AG10803 (cell line): Measurements from ENCODE around the gene FOXN1.

ENCODE experiments used
- DNase-seq: peaks from one replicate; pipeline ENCODE4 v3.0.0; 2010; ENCODE audit warnings: low read depth
- H3K4me3 ChIP-seq: 2 replicates; pipeline ENCODE4 v1.5.1; 2011; ENCODE audit warnings: mild to moderate bottlenecking, low read length, control low read depth
- CTCF ChIP-seq: conservative IDR thresholded peaks from 2 replicates; pipeline ENCODE4 v1.5.1; 2011; ENCODE audit warnings: mild to moderate bottlenecking, low read length, control low read depth, inconsistent platforms

FOXN1 gene

GRCh38 chr17:28473542-28473941, 32.6 kb upstream of the FOXN1 start, which contains the start of gene SLC13A2:
Gene SLC13A2, plus strand, starts transcription at chr17:28473644. Its CDS starts 69 bp downstream, at chr17:28473713.
- TF ChIP-seq CTCF = no peak
- DNase-seq = no peak
- H3K4me3 ChIP-seq = no peak within 1 kb of the TSS

GRCh38 chr17:28474111-28474531, 32.0 kb upstream of the FOXN1 start:
- no peak overlapping the region for H3K4me3 ChIP-seq
- TF ChIP-seq CTCF = no peak
- no peak for DNase-seq

GRCh38 chr17:28475151-28475900, 30.8 kb upstream of the FOXN1 start:
- no peak for DNase-seq
- no peak overlapping the region for H3K4me3 ChIP-seq
- no peak for TF ChIP-seq CTCF

DNA sequence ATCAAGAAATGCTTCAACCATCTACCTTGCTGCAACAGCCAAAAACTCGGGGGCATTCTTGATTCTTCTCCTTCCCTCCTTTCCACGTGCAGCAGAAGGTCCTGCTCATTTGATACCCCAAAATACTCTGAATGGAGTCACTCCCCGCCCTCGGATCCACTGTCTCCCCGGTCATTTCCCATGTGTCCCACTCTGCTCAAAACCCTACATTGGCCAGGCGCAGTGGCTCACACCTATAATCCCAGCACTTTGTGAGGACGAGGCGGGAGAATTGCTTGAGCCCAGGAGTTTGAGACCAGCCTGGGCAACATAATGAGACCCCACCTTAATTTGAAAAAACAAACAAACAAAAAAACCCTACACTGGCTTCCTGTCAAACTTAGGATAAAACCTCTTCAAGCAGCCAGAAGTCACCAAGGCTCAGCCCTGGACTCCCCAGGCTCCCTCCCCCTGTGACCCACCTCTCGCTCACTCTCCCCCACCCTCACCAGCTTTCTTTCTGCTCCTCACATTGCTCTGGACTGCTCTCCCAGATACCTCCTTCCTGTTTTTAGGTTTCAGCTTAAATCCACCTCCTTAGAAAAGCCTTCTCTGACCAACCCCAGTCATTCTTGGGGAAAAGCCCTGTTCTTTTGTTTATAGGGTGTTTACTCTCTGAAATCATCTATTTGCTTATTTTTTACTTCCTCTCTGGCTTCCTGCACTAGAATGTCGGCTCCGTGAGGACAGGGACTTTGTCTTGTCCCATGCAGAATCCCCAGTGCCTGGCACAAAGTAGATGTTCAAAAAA, 29.9 kb upstream of the FOXN1 start:
- no peak overlapping the region for H3K4me3 ChIP-seq
- TF ChIP-seq CTCF = no peak
- no peak for DNase-seq

DNA sequence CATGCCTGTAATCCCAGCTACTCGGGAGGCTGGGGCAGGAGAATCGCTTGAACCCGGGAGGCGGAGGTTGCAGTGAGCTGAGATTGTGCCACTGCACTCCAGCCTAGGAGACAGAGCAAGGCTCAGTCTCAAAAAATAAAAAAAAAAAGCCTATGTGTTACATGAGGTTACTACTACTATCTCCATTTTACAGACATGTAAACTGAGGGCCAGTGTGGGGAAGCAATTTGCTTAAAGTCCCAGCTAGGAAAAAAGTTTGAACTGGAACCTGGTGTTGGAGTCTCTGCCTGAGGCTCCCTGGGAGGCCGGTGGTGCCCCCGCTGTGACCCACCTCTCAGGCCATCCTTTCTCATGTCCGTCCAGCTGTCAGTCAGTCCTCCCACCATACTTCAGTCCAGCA, 28.2 kb upstream of the FOXN1 start:
- no peak for TF ChIP-seq CTCF
- DNase-seq = no peak
- H3K4me3 ChIP-seq = no peak overlapping the region

DNA sequence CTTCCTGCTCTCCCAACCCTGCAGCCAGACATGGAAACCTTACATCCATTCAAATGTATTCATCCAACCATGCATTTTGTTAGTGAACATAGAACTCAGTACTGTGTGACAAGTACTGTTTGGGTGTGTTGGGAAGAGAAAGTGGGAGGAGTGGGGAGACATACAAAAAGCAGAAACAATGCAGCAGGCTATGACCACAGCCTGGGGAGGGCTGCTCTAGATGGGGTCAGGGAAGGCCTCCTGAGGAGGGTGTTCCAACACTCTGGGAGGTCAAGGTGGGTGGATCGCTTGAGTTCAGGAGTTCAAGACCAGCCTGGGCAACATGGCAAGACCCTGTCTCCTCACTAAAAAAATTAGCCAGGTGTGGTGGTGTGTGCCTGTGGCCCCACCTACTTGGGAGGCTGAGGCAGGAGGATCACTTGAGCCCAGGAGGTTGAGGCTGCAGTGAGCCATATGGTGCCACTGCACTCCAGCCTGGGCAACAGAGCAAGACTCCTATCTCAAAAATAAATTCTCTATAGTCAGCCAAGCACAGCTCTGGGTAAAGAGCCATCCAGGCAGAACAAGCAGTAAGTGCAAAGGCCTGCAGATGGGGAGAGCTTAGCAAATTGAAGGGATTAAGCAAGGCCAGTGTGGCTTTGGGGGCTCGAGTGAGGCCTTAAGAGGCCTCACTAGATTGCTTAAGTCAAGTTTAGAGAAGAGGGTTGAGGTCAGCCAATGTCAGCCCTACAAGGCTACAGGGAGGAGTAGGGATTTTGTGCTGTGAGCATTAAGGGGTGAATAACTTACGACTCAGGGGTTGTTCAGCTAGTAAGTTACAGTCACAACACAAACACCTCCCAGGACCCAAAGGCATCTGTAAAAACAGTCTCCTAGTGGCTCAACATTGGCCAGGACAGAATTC, 27.2 kb upstream of the FOXN1 start:
- no peak for DNase-seq
- no peak for TF ChIP-seq CTCF
- no peak overlapping the region for H3K4me3 ChIP-seq
